ENCODE results near the gene SEMA3E.

GRCh38 chr7:83509255-83510021 lies 139.5 kb downstream of the SEMA3E start:
- TF ChIP-seq JUN (CRISPR knock-in tag; IDR thresholded peaks at IDR 0.05) (no peak), MAX (CRISPR knock-in tag; IDR thresholded peaks at IDR 0.05) (no peak), NR3C1 (CRISPR knock-in tag; conservative IDR thresholded peaks at IDR 0.05; ENCODE audit: low read depth) (no peak), USF1 (CRISPR knock-in tag; IDR thresholded peaks at IDR 0.05) (no peak), ETV6 (CRISPR knock-in tag; IDR thresholded peaks at IDR 0.05) (no peak), ESRRA (CRISPR knock-in tag; IDR thresholded peaks at IDR 0.05; ENCODE audit: borderline replicate concordance) (no peak), ZNF671 (CRISPR knock-in tag; IDR thresholded peaks at IDR 0.05) (no peak), MXD4 (CRISPR knock-in tag; IDR thresholded peaks at IDR 0.05; ENCODE audit: borderline replicate concordance) (no peak), ZSCAN18 (CRISPR knock-in tag; IDR thresholded peaks at IDR 0.05) (no peak), ZNF281 (CRISPR knock-in tag; IDR thresholded peaks at IDR 0.05) (no peak), RELA (CRISPR knock-in tag; IDR thresholded peaks at IDR 0.05; ENCODE audit: borderline replicate concordance) (no peak), SMAD3 (CRISPR knock-in tag; IDR thresholded peaks at IDR 0.05; ENCODE audit: borderline replicate concordance) (no peak)
- TF ChIP-seq, protein P1, sequence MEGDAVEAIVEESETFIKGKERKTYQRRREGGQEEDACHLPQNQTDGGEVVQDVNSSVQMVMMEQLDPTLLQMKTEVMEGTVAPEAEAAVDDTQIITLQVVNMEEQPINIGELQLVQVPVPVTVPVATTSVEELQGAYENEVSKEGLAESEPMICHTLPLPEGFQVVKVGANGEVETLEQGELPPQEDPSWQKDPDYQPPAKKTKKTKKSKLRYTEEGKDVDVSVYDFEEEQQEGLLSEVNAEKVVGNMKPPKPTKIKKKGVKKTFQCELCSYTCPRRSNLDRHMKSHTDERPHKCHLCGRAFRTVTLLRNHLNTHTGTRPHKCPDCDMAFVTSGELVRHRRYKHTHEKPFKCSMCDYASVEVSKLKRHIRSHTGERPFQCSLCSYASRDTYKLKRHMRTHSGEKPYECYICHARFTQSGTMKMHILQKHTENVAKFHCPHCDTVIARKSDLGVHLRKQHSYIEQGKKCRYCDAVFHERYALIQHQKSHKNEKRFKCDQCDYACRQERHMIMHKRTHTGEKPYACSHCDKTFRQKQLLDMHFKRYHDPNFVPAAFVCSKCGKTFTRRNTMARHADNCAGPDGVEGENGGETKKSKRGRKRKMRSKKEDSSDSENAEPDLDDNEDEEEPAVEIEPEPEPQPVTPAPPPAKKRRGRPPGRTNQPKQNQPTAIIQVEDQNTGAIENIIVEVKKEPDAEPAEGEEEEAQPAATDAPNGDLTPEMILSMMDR (IDR thresholded peaks at IDR 0.05): no peak
